Osteocyte (in vitro differentiated cells): ENCODE measurements around the gene ANKRD65. TPM values are rescaled to one million over a fixed set of nuclear protein-coding genes. Genes with fewer than 3 reads are reported as not detected.
"Not testable (repeated sequence)": the region's sequence is repeated elsewhere in the genome, so short reads cannot be mapped to it uniquely, and the experiment has no call there.

ENCODE experiments used
- DNase-seq: peaks from one replicate; pipeline ENCODE4 v3.0.0; 2021; ENCODE audit warnings: mixed read lengths; ENCODE audit not compliant: unreplicated experiment; ENCODE audit errors: extremely low spot score
- H3K27ac Mint-ChIP-seq: one replicate; pipeline ENCODE4 v1.8.0; 2021; ENCODE audit warnings: mild to moderate bottlenecking, mixed read lengths; ENCODE audit not compliant: unreplicated experiment
- H3K27me3 Mint-ChIP-seq: one replicate; pipeline ENCODE4 v1.8.0; 2021; ENCODE audit warnings: mixed read lengths; ENCODE audit not compliant: unreplicated experiment
- H3K36me3 Mint-ChIP-seq: one replicate; pipeline ENCODE4 v1.8.0; 2021; ENCODE audit warnings: mixed read lengths; ENCODE audit not compliant: unreplicated experiment
- H3K4me1 Mint-ChIP-seq: one replicate; pipeline ENCODE4 v1.8.0; 2021; ENCODE audit warnings: mixed read lengths; ENCODE audit not compliant: unreplicated experiment
- H3K4me3 Mint-ChIP-seq: one replicate; pipeline ENCODE4 v1.8.0; 2021; ENCODE audit warnings: mild to moderate bottlenecking, moderate library complexity, mixed read lengths; ENCODE audit not compliant: unreplicated experiment
- H3K9me3 Mint-ChIP-seq: one replicate; pipeline ENCODE4 v1.8.0; 2021; ENCODE audit warnings: mixed read lengths; ENCODE audit not compliant: unreplicated experiment
- CTCF ChIP-seq: fragments of 200-600 bp; sonication (generic); IDR thresholded peaks from 2 replicates; pipeline ENCODE4 v1.5.0; 2021; ENCODE audit warnings: antibody characterized with exemption, mild to moderate bottlenecking, moderate library complexity
- total RNA-seq: library from RNA; stranded (reverse); gene quantifications from 2 replicates; pipeline ENCODE4 v1.2.1, GENCODE V29; 2021

ANKRD65 gene
- total RNA-seq, 1 donor from 2014 or later = 0.21 TPM

GRCh38 chr1:1390675-1391074, 30.4 kb downstream of the ANKRD65 start:
- H3K36me3 Mint-ChIP-seq = peaks cover 74% of the 10 kb centered on the region
- H3K4me3 Mint-ChIP-seq = no peak overlapping the region
- DNase-seq = no peak
- H3K9me3 Mint-ChIP-seq = no peaks in the 10 kb centered on the region
- no peak overlapping the region for H3K27ac Mint-ChIP-seq
- no peaks in the 10 kb centered on the region for H3K27me3 Mint-ChIP-seq
- no peaks in the 10 kb centered on the region for H3K4me1 Mint-ChIP-seq
- no peak for TF ChIP-seq CTCF

GRCh38 chr1:1388078-1388472, 33.0 kb downstream of the ANKRD65 start:
- Mint-ChIP-seq H3K36me3 (peaks cover 60% of the 10 kb centered on the region), H3K9me3 (no peaks in the 10 kb centered on the region), H3K27ac (no peak overlapping the region), H3K4me1 (no peaks in the 10 kb centered on the region), H3K27me3 (no peaks in the 10 kb centered on the region), H3K4me3 (no peak overlapping the region)
- no peak for DNase-seq
- no peak for TF ChIP-seq CTCF

GRCh38 chr1:1387098-1388077, 33.7 kb downstream of the ANKRD65 start:
- no peak for TF ChIP-seq CTCF
- H3K36me3 Mint-ChIP-seq = peaks cover 55% of the 10 kb centered on the region
- H3K9me3 Mint-ChIP-seq = no peaks in the 10 kb centered on the region
- H3K4me3 Mint-ChIP-seq = no peak overlapping the region
- no peak overlapping the region for H3K27ac Mint-ChIP-seq
- no peaks in the 10 kb centered on the region for H3K27me3 Mint-ChIP-seq
- DNase-seq = no peak
- no peaks in the 10 kb centered on the region for H3K4me1 Mint-ChIP-seq

GRCh38 chr1:1385931-1386330, 35.1 kb downstream of the ANKRD65 start:
- Mint-ChIP-seq H3K4me1 (no peaks in the 10 kb centered on the region), H3K27ac (no peak overlapping the region), H3K27me3 (no peaks in the 10 kb centered on the region), H3K36me3 (peaks cover 46% of the 10 kb centered on the region), H3K4me3 (no peak overlapping the region), H3K9me3 (no peaks in the 10 kb centered on the region)
- DNase-seq = no peak
- TF ChIP-seq CTCF = no peak

GRCh38 chr1:1385339-1385738, 35.7 kb downstream of the ANKRD65 start:
- not testable (repeated sequence) for H3K9me3 Mint-ChIP-seq, DNase-seq, H3K4me3 Mint-ChIP-seq, H3K27ac Mint-ChIP-seq, H3K4me1 Mint-ChIP-seq, H3K27me3 Mint-ChIP-seq
- peaks cover 40% of the 10 kb centered on the region for H3K36me3 Mint-ChIP-seq
